ELF-1 (cell line): ENCODE results near the gene CPTP.
A peak's percentile ranks its signal among the peaks of the same experiment; 100 is the strongest.

Experiments used
- DNase-seq: peaks from one replicate; pipeline ENCODE4 v3.0.0-alpha.2; 2016; ENCODE audit warnings: low read depth, low spot score

Gene CPTP

GRCh38 chr1:1334835-1335234, 10.2 kb downstream of the CPTP start:
- peak; percentile 83 for DNase-seq

DNA sequence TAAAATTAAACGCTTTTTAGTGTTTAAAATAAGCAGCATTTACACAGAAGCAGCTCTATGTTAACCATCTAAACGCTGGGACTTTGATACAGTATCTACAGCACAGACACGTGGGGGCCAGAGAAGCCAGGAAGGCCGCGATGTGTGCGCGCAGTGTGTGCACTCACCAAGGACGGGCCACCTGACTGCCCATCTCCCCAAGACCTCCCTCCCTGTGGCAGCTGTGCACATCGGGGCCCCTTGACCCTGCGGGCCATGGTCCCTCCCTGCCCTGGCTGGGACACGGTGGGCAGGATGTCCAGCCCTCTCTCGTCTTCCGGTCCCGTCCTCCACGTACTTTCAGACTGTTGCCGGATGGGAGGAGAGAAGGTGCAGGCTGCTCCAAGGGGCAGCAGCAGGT, 10.7 kb downstream of the CPTP start:
- DNase-seq: no peak

GRCh38 chr1:1335792-1336248, 11.2 kb downstream of the CPTP start:
- no peak for DNase-seq

DNA sequence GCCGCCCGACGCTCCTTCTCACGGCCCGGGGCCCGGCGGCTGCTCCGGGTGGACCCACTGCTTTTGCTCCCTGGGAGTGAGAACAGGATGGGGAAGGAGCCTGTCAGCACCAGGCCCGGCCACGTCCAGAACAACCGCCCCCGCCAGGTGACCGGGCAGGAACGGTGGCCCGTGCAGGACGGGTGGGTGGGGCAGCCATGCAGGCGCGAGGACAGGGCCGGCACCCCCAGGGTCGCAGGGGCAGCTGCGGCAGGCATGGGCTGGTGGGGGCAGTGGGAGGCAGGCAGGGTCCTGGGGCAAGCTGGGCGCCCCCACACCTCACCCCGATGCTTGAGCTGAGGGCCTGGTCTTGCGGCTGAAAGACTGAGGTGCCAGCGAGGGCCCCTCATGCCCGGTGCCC, 11.8 kb downstream of the CPTP start:
- no peak for DNase-seq

DNA sequence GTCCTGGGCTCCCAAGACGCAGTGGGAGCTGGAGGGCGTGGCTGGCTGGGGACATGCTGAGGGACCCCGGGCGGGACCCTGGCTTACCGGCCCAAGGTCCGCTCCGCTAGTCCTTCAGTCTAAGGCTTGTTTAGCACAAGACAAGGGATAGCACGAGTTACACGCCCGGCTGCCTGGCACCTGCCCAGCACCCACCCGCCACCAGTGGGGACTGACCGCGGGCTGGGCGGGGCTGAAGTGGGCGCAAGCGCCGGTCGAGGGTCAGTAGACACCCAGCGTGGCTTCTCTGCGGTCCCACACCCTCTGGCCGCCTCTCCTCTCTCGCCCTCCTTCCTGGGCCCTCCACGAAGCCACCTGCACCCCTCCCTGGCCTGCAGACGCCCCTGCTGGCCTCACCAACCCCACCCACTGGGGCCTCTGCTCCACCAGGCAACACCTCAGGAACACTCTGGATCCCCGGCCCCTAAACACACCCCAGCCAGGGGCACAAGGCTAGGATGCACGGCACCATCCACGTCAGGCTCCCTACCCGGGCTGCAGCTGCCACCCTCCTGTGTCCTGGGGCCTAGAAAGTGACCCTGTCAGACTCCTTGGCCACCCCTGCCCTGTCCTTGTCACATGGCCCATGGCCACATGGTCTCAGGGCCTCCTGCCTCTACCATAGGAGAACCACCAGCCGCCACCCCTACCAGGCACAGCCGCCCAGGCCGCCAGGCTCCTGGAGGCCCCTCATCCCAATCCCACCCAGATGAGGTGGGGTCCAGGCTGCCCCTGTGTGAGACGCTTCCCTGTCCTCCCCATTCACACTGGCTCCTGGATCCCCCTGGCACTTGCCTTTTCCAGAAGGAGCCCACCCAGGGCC, 12.6 kb downstream of the CPTP start:
- no peak for DNase-seq

DNA sequence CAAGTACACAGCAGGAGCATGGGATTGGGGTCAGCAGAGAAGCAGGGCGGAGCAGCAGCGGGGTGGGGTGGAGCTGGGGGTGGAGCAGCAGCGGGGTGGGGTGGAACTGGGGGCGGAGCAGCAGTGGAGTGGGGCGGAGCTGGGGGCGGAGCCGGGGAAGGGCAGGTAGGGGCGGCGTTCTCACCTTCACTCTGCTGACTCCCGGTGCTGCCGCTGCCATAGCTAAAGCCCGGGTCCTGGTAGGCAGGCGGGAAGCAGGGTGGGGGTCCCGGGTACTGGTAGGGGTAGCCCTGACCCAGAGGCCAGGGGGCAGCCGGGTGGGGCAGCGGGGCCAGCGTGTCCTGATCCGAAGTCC, 13.2 kb downstream of the CPTP start:
- DNase-seq: no peak

GRCh38 chr1:1338278-1338677, 13.7 kb downstream of the CPTP start:
- no peak for DNase-seq

DNA sequence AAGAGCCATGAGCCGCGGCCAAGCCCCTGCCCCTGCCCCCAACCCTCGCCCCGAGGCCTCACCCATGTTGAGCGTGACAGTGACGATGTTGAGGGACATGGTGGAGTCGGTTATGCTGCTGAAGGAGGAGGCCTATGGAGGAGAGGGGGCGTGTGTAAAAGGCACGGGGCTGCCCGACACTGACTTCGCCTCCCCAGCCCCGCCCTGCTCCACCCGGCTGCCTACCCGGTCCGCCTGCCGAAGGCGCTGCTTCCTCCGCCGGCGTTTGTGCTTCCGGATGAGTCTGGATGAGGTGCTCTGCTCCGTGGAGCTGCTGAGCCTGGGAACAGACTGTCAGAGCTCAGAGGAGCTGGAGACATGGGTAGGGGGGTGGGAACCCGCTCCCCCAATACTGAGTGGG, 15.6 kb downstream of the CPTP start:
- DNase-seq: no peak

DNA sequence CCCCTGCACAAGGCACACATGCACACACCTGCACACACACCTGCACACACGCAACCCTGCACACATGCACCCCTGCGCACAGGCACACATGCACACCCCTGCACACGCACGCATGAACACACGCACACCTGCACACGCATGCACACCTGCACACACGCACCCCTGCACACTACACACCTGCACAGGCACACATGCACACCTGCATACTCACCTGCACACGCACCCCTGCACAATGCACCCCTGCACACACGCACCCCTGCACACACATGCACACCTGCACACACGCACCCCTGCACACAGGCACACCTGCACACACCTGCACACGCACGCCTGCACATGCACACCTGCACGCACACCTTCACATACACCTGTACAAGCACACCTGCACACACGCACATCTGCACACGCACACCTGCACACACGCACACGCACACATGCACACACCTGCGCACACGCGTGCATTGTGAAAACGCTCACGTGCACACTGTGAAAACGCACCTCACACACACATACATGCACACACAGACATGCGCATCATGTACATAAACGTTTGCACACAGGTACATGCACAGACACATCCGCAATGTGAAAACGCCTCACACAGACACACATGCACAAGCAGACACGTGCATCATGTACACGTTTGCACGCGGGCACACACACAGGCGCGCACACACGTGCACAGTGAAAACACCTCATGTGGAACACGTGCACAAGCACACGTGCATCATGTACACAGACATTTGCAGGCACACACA, 16.4 kb downstream of the CPTP start:
- no peak for DNase-seq

DNA sequence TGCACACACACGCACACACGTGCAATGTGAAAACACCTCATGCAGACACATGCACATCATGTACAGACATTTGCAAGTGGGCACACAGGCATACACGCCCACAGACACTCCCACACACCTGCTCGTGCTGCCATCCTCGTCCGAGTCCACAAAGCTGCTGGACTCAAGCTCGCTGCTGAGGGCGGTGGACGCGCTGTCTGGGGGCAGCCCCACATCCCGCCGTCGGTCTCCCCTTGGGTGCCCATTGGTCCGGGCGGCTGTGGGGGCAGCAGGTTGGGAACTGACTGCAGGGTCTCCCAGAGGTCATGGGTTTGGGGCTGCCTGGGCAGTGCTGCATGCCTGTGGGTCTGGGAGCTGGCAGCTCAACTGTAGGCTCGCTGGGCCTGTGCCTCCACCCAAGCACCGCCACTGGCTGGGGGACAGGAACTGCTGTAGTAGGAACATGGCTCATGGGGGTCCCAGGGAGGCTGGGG, 17.0 kb downstream of the CPTP start:
- no peak for DNase-seq

- DNase-seq: no peak
Observed at GRCh38 chr1:1342061-1342562, 17.5 kb downstream of the CPTP start.

- no peak for DNase-seq
Observed at GRCh38 chr1:1342584-1343115, 18.0 kb downstream of the CPTP start.

- DNase-seq: no peak
Observed at GRCh38 chr1:1343811-1344421, 19.3 kb downstream of the CPTP start.

DNA sequence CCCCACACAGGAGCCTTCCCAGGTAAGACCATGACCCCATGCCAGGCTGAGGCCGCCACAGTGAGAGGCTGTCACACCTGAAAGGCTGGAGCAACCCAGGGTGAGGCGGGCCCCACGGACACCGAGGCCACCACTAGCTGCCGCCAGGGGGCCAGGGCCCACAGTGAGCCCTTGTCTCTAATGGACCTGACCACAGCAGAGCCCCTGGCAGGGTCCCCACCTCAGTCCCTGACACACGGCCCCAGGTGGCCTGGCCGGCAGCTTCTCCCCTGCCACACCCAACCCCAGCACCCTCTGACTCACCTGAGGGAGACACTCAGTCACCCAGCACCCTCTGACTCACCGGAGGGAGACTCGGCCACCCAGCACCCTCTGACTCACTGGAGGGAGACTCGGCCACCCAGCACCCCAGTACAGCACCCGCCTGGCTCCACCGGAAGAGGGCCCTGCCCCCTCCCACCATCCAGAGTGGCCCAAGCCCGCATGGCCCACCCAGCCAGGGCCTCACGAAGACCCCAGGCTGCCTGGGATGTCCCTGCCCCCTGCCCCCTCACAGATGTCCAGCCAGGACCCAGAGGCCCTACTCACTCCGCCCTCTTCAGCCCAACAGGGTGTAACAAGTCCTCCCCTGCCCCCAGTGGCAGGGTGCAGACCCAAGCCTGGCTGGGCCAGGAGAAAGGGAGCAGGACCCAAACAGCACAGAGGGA, 20.2 kb downstream of the CPTP start:
- DNase-seq: no peak

- DNase-seq: no peak
Observed at GRCh38 chr1:1345384-1345783, 20.8 kb downstream of the CPTP start.

DNA sequence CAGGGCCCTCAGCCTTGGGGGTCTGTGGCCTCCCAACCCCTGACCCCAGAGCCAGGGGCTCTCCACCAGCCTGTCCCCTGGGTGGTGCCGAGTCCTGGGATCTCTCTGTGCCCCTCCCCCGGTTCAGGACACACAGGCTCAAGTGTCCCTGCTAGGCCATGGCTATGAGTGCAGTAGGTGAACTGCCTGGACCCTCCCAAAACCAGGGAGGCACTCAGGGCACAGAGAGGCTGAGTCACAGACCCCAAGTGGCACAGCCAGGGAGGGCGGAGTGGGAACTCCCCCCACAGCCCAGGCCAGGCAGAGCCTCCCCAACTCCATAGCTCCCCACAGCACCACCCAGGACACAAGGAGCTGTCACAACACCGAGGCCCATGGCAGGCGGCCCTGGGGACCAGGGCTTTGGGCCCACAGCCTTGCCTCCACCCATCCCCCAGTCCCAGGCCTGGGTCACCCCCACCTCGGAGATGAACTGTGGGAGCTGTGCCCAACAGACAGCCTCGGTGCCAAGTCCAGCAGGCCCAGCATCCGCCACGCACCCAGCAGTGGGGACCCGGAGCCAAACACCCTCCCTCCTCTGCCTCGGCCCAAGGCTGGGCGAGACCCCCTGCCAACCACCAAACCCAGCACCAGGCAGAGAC, 21.4 kb downstream of the CPTP start:
- no peak for DNase-seq

GRCh38 chr1:1346501-1346890, 21.9 kb downstream of the CPTP start:
- no peak for DNase-seq

DNA sequence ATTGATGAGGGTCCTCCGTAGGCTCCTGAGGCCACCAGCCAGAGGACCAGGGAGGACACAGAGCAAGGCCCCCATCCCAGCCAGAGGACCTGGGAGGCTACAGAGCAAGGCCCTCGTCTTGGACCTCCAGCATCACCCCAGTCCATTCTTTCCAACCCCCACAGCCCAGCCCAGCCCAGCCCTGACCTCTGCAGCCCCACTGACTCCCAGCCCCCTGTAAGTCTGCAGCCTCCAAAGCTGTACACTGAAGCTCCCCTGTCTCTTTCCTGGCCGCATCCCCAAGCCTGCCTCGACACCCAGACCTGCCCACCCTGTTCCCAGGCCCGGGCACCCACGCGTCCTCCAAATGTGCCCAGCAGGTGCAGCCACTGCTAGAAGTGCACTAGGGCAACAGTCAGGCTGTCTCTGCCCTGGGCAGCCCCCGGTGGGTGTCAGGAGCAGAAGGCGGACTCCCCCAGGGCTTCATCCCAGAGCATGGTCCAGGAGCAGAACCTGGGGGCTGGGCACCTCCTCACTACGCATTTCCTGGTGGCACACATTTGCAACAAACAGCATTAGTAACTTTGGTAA, 22.5 kb downstream of the CPTP start:
- no peak for DNase-seq

DNA sequence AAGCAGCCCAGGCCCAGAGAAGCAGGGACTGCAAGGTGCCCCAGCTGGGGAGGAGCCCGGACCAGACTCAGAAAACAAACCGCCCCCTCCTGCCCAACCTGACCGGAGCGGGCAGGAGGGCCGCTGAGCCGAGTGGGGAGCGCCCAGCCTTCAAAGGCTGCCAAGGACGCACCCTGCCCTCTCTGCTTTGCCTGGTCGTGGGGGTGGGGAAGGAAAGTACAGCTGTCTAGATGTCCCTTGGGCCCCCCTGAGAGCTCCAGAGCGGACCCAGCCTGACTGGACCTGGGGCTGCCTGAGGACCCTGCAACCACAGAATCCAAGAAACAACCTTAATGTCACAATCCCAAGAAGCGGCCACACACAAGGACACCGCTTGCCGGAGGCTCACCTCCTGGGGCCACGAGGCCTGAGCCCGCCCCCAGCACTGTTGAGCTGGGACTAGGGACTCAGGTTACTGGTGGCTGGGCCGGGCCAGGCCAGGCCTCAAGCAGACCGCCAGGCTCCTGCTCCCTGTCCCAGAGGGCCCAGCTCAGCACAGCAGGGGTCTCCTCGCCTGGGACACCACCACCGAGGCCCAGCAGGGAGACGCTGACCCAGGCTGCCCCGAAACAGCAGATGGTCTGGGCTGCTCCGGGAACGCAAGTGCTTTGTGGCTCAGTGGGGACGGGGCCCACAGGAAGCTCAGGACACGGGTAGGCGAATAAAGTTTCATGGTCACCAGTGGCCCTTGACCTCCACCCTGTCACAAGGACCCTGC, 23.2 kb downstream of the CPTP start:
- DNase-seq: peak; percentile 85
